ENCODE measurements around the gene PLCL1.

The PLCL1 gene

GRCh38 chr2:197890168-197890567, 85.8 kb downstream of the PLCL1 start:
- DNase-seq, result no peak

GRCh38 chr2:197891897-197892442, 87.6 kb downstream of the PLCL1 start:
- DNase-seq, result no peak

DNA sequence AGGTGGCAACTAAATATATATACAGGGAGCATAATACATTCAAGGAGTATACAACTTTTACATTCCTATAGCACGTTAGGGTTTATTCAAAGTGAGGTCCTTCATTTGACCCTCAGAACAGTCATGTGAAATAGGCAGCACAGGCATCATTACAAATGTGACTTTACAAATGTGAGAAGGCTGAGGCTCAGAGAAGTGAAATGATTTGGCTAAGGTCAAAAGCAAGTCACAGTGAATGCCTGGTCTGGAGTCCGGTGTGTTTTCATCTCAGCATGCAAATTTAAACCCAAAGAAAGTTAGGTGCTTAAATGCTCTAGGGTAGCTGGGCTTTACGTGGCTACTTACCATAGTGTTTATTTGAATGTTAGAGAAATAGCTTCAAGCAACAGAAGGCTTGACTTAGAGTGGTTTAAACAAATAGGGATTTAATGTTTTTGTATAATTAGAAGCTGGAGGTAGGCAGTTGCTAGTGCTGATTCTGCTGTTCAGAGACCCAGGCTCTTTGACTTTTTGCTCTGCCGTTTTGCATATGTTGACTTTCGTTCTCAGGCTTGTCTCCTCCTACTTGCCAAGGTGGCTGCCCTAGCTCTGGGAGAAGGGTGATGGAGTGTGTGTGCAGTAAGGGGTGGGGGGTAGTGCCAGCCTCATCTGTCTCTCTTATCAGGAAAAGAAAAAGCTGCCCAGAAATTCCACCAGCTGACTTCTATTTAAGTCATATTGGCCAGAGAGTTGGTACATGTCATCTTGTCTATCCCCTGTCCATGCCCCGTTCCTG, 89.2 kb downstream of the PLCL1 start:
- DNase-seq, result no peak

- DNase-seq, result no peak
These were observed 90.4 kb downstream of the PLCL1 start for GRCh38 chr2:197894751-197895274.

GRCh38 chr2:197897960-197898678, 93.7 kb downstream of the PLCL1 start:
- no peak for DNase-seq

GRCh38 chr2:197904446-197904845, 100.1 kb downstream of the PLCL1 start:
- no peak for DNase-seq

- DNase-seq, result no peak
These were observed 103.8 kb downstream of the PLCL1 start for GRCh38 chr2:197908156-197908555.

DNA sequence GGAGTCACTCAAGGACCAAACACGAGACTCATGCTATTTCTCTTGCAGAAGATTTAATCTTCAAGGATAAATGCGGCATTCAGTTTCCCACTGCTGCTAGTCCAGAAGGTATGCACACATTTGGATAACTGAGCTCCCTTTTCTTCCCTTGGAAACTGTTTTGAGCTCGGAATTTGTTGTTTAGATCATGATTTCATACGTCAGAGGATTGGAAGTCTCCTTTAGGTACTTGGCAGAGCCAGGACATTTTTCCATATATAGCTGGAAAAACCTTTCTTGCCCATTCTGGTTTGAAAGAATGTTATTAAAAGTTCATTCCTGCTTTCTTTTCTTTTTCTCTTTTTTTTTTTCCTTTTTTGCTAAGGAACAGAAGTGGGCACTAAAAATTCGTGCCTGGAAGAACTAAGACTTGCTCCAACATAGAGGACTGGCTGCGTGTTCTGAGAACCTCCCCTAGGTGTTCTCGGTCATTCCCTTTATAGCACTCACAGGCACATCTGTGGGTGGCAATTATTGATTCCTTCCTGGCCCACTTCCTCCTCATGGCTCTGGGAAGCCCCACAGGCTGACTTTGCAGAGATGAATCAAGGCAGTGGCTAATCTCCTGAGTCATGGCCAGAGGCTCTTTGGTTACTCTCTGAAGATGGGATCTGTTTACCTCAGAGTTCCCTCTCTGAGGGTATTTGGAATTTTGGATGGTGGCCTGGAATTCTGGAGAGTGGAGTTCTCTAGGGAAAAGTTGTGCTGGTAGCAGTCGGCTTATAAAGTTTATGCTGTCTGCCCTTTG, 104.8 kb downstream of the PLCL1 start:
- no peak for DNase-seq

DNA sequence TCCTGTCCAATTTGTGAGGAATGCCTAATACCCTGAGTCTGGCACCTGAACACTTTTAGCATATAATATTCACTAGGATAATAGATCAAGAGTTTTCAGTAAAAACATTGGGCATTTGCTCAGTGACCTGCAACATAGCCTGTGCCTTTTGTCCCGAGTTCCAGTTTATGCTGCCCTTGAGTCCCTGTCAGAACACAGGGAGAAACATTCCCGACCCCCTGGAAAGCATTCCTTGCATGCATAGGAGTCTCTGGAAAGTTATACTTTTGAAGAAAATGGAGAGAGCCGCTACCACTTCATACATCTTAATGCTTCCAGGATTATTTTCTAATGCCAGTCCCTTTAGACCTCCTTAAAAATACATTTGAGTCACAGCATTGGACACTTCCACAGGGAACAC, 107.3 kb downstream of the PLCL1 start:
- no peak for DNase-seq

GRCh38 chr2:197913084-197913483, 108.7 kb downstream of the PLCL1 start:
- DNase-seq, result no peak

DNA sequence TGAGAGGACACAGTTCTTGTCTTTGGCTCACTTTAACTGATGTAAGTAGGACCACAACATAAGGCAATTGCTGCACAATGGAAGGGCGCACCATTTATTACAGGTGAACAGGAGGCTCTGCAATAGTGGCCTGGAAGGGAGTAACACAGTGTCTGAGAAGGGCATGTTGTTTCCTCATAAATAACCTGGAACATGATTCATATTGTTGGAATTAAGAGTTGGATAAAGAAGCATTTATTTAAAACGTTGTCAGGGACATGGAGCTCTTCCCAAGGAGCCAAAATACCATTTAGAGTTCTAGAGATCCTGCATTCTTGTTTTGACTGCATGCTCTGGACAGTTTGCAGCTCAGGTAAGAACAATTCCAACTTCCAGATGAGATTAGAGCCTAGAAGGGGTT, 110.4 kb downstream of the PLCL1 start:
- no peak for DNase-seq

- no peak for DNase-seq
These were observed 111.3 kb downstream of the PLCL1 start for GRCh38 chr2:197915548-197916265.

DNA sequence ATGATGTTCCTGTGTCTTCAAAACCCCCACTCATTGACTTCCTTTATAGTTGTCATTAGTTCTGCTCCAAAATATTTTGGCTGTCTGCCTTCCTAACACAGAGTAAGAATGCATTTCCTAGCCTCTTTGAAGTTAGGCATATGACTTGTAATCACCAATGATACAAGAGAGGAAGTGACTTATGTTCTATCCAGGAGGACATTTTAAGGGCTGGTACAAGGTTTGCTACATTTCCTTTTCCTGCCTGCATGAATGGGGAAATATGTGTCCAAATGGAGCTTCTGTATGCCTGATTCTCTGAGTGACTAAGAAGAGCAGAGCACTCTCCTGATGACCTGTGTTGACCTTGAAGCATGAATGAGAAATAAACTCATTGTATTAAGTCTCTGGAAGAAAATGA, 115.1 kb downstream of the PLCL1 start:
- DNase-seq, result no peak

- DNase-seq, result no peak
These were observed 115.7 kb downstream of the PLCL1 start for GRCh38 chr2:197920088-197920487.

DNA sequence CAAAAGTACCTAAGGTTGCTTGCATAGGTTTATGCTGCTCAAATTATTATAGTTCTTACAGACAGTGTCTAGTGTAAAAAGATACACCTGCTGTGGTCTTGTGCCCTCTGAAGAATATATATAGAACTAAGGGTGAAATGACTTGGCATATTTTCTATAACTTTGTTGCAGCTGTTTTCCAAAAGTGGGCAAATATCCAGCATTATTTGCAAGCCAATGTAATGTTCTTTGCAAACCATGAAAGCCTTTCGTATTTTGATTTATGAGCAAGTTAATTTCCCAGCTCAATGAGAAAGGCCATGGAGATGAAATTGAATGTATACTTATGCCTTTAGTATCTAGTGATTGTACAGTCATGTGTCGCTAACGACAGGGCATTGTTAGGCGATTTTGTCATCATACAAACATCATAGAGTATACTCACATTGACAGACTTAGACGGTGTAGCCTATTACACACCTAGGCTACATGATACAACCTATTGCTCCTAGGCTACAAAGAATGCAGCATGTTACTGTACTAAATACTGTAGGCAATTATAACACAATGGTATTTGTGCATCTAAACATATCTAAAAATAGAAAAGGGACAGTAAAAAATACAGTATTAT, 116.3 kb downstream of the PLCL1 start:
- no peak for DNase-seq

DNA sequence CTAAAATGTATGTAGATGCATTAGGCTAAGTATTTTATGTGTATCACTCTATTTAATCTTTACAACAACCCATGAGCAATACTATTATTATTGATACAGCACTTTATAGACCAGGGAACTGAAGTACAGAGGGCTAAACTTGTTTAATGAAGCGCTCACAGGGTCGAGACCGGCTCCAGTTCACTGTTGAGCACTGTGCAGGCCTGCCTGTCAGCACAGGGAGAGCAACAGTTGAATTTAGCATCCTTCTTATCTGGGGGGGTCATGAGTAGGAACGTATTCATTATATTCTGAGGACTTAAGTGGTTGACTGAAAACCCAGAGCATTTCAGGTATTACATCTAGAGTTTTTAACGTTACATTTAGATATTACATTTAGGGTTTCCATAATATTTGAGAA, 120.1 kb downstream of the PLCL1 start:
- DNase-seq, result no peak

- DNase-seq, result no peak
These were observed 120.8 kb downstream of the PLCL1 start for GRCh38 chr2:197925204-197925603.

DNA sequence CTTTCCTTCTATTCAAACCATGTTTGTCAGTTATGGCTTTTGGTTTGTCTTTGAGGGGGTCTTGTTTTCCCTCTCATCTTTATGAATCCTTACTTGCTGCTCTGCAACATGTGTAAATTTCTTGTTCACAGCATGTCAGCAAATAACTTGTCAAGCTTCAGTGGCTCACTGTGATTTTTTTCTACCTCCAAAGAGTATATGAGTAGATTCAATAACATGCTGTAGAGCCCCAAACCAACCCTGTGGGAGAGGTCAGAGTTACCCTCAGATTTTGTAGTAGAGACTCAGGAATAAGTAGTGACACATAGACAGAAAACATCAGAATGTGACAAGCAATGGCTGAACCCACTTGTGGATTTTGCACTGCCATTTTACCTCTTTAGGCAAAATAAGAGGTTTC, 121.6 kb downstream of the PLCL1 start:
- no peak for DNase-seq

- DNase-seq, result no peak
These were observed 122.3 kb downstream of the PLCL1 start for GRCh38 chr2:197926673-197927072.

GRCh38 chr2:197927994-197928393, 123.6 kb downstream of the PLCL1 start:
- no peak for DNase-seq

GRCh38 chr2:197929008-197929885, 124.9 kb downstream of the PLCL1 start:
- DNase-seq, result no peak

Data from stimulated activated CD4-positive, alpha-beta T cell treated with anti-CD3 and anti-CD28 coated beads, Interleukin-2, amount 100 ng/mL, for 48 hours (primary cell).